ENCODE data around the gene RPS6KA5. TPM values are rescaled to one million over a fixed set of nuclear protein-coding genes. Genes with fewer than 3 reads are reported as not detected.
"Not testable (repeated sequence)": the region's sequence is repeated elsewhere in the genome, so short reads cannot be mapped to it uniquely, and the experiment has no call there.

RPS6KA5 gene
- total RNA-seq: 10 to 100 TPM; 18.8 to 19.3 TPM

- Mint-ChIP-seq H3K27ac (peak within 1 kb of the TSS; percentile 61), H3K9me3 (no peaks in the 10 kb centered on the region), H3K36me3 (peaks cover 20% of the 10 kb centered on the region), H3K27me3 (no peaks in the 10 kb centered on the region), H3K4me1 (ENCODE audit: low read depth) (peaks cover 57% of the 10 kb centered on the region), H3K4me3 (peak within 1 kb of the TSS; percentile 87)
- intact Hi-C loops (cut with micrococcal nuclease): loop anchor here (1.0 to 5.0 kb wide), 11 partner anchors 38 to 678 kb away; partner anchors contain the start of genes CALM1 and CCDC88C
- ChIA-PET POLR2A (interaction anchor here (0.5 to 9.9 kb wide), 14 partner anchors 18 to 679 kb away, joined by 3 to 116 read pairs (median 4); partner anchors contain the start of gene DGLUCY), CTCF (interaction anchor here (0.5 to 4.3 kb wide), 11 partner anchors 18 to 183 kb away, joined by 3 to 29 read pairs (median 4); partner anchors contain the start of gene DGLUCY)
- peak; percentile 100 for DNase-seq
These were observed at the start of gene RPS6KA5 for GRCh38 chr14:91060351-91061055. Gene RPS6KA5, minus strand, starts transcription at chr14:91060641. Its CDS starts 207 bp downstream, at chr14:91060434.

GRCh38 chr14:91108941-91109611 is 48.6 kb upstream of the RPS6KA5 start:
- POLR2A ChIA-PET: no interaction called here
- Mint-ChIP-seq H3K36me3 (no peaks in the 10 kb centered on the region), H3K4me1 (ENCODE audit: low read depth) (peaks cover 54% of the 10 kb centered on the region), H3K27me3 (no peaks in the 10 kb centered on the region), H3K27ac (peak overlapping the region; percentile 95), H3K4me3 (peak overlapping the region; percentile 42), H3K9me3 (no peaks in the 10 kb centered on the region)
- CTCF ChIA-PET: no interaction called here
- intact Hi-C loops (cut with micrococcal nuclease): no loop called here
- DNase-seq: peak; percentile 65

GRCh38 chr14:91103116-91103515 is 42.7 kb upstream of the RPS6KA5 start:
- ChIA-PET POLR2A (no interaction called here), CTCF (no interaction called here)
- DNase-seq: no peak
- Mint-ChIP-seq H3K27ac (no peak overlapping the region), H3K27me3 (no peaks in the 10 kb centered on the region), H3K4me3 (no peak overlapping the region), H3K9me3 (no peaks in the 10 kb centered on the region), H3K4me1 (ENCODE audit: low read depth) (peaks cover 25% of the 10 kb centered on the region), H3K36me3 (no peaks in the 10 kb centered on the region)
- intact Hi-C loops (cut with micrococcal nuclease): no loop called here

DNA sequence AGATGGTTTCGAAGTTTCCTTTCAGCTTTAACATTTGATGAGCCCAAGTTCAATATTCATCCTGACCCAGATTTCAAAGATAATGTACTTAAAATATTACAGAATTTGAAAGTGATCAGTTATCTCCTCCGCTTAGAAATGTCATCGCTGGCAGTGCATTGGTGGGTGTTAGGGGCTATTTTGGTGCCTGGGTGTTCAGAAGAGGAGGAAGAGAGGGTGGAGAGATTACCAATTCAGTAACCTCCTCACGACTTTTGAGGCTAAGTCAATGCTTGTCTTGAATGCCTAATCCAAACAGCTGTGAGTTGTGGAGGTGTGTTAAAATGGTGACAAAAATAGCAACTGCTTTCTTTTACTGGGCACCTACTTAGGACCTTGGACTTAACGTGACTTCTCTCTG is 39.7 kb upstream of the RPS6KA5 start:
- intact Hi-C loops (cut with micrococcal nuclease): no loop called here
- no peaks in the 10 kb centered on the region for H3K9me3 Mint-ChIP-seq
- ChIA-PET CTCF (interaction anchor here (1.4 to 1.8 kb wide), 2 partner anchors 16 to 197 kb away, joined by 4 read pairs; no protein-coding TSS in a partner anchor), POLR2A (interaction anchor here (1.1 to 2.3 kb wide), 3 partner anchors 14 to 130 kb away, joined by 3 to 11 read pairs (median 5); partner anchors contain the start of gene DGLUCY)
- peak; percentile 42 for DNase-seq
- no peaks in the 10 kb centered on the region for H3K36me3 Mint-ChIP-seq
- H3K4me3 Mint-ChIP-seq: no peak overlapping the region
- H3K4me1 Mint-ChIP-seq (ENCODE audit: low read depth): peaks cover 18% of the 10 kb centered on the region
- H3K27ac Mint-ChIP-seq: peak overlapping the region; percentile 43
- H3K27me3 Mint-ChIP-seq: no peaks in the 10 kb centered on the region

DNA sequence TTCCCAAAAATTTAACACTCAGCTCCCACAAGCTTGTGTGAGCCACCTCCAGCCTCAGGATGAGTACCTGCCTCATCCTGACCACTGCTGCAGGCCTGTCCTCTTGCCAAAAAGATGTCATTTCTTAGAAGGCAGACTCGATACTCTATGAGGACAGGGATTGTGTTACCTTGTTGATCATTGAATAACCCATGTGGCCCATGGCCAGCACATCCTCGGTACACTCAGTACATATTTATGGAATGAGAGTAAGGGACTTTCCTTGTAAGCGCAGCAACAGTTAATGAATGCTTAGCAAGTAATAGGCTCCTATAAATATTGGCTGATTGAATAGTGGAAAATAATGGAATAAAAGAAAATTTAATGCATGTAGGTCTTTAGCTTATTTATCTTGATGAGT is 38.1 kb upstream of the RPS6KA5 start:
- intact Hi-C loops (cut with micrococcal nuclease): no loop called here
- Mint-ChIP-seq H3K27me3 (no peaks in the 10 kb centered on the region), H3K4me1 (ENCODE audit: low read depth) (peaks cover 18% of the 10 kb centered on the region), H3K9me3 (no peaks in the 10 kb centered on the region), H3K27ac (no peak overlapping the region), H3K4me3 (no peak overlapping the region), H3K36me3 (no peaks in the 10 kb centered on the region)
- ChIA-PET POLR2A (interaction anchor here (1.0 to 1.3 kb wide), 3 partner anchors 17 to 38 kb away, joined by 3 to 4 read pairs (median 4); partner anchors contain the start of gene RPS6KA5), CTCF (interaction anchor here (1.8 to 1.9 kb wide), 2 partner anchors 74 to 196 kb away, joined by 4 to 10 read pairs; no protein-coding TSS in a partner anchor)
- no peak for DNase-seq

- H3K36me3 Mint-ChIP-seq; H3K4me3 Mint-ChIP-seq; intact Hi-C loops (cut with micrococcal nuclease); H3K27me3 Mint-ChIP-seq; DNase-seq; POLR2A ChIA-PET; H3K27ac Mint-ChIP-seq; H3K9me3 Mint-ChIP-seq: not testable (repeated sequence)
- CTCF ChIA-PET: interaction anchor here (1.9 kb wide), 1 partner anchor 75 kb away, joined by 10 read pairs; no protein-coding TSS in a partner anchor
- peaks cover 18% of the 10 kb centered on the region for H3K4me1 Mint-ChIP-seq (ENCODE audit: low read depth)
These were observed 37.2 kb upstream of the RPS6KA5 start for GRCh38 chr14:91097657-91098056.

GRCh38 chr14:91095178-91095577 is 34.7 kb upstream of the RPS6KA5 start:
- intact Hi-C loops (cut with micrococcal nuclease): no loop called here
- CTCF ChIA-PET: interaction anchor here (0.7 kb wide), 1 partner anchor 389 kb away, joined by 4 read pairs; no protein-coding TSS in a partner anchor
- POLR2A ChIA-PET: no interaction called here
- Mint-ChIP-seq H3K4me1 (ENCODE audit: low read depth) (peaks cover 20% of the 10 kb centered on the region), H3K36me3 (no peaks in the 10 kb centered on the region), H3K27ac (no peak overlapping the region), H3K9me3 (no peaks in the 10 kb centered on the region), H3K4me3 (no peak overlapping the region), H3K27me3 (no peaks in the 10 kb centered on the region)
- no peak for DNase-seq

- Mint-ChIP-seq H3K4me3 (no peak overlapping the region), H3K9me3 (no peaks in the 10 kb centered on the region), H3K27me3 (no peaks in the 10 kb centered on the region), H3K27ac (no peak overlapping the region), H3K36me3 (no peaks in the 10 kb centered on the region), H3K4me1 (ENCODE audit: low read depth) (peaks cover 16% of the 10 kb centered on the region)
- intact Hi-C loops (cut with micrococcal nuclease): no loop called here
- ChIA-PET POLR2A (no interaction called here), CTCF (interaction anchor here (0.7 kb wide), 1 partner anchor 390 kb away, joined by 4 read pairs; no protein-coding TSS in a partner anchor)
- DNase-seq: no peak
These were observed 34.3 kb upstream of the RPS6KA5 start for GRCh38 chr14:91094772-91095171.

DNA sequence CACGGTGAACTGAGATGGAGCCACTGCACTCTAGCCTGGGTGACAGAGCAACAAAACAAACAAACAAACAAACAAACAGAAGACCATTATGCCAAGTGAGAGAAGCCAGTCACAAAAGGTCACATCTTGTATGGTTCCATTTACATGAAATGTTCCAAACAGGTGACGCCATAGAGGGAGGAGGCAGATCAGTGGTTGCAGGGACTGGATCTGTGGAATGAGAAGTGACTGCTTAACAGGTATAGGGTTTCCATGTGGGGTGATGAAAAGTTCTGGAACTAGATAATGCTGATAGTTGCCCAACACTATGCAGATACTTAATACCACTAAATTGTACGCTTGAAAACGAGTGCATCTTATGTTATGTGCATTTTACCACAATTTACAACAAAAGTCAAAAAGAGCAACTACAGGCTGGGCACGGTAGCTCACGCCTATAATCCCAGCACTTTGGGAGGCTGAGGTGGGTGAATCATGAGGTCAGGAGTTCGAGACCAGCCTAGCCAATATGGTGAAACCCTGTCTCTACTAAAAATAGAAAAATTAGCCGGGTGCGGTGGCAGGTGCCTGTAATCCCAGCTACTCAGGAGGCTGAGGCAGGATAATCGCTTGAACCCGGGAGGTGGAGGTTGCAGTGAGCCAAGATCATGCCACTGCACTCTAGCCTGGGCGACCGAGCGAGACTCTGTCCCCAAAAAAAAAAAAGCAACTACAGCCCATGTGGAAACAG is 33.5 kb upstream of the RPS6KA5 start:
- H3K27ac Mint-ChIP-seq; H3K9me3 Mint-ChIP-seq; POLR2A ChIA-PET; CTCF ChIA-PET; H3K4me3 Mint-ChIP-seq; H3K36me3 Mint-ChIP-seq; intact Hi-C loops (cut with micrococcal nuclease); DNase-seq; H3K27me3 Mint-ChIP-seq: not testable (repeated sequence)
- H3K4me1 Mint-ChIP-seq (ENCODE audit: low read depth): peaks cover 11% of the 10 kb centered on the region

- intact Hi-C loops (cut with micrococcal nuclease): no loop called here
- no peaks in the 10 kb centered on the region for H3K36me3 Mint-ChIP-seq
- no peak overlapping the region for H3K27ac Mint-ChIP-seq
- no peaks in the 10 kb centered on the region for H3K9me3 Mint-ChIP-seq
- peaks cover 11% of the 10 kb centered on the region for H3K4me1 Mint-ChIP-seq (ENCODE audit: low read depth)
- no peak overlapping the region for H3K4me3 Mint-ChIP-seq
- H3K27me3 Mint-ChIP-seq: no peaks in the 10 kb centered on the region
- ChIA-PET POLR2A (no interaction called here), CTCF (no interaction called here)
- no peak for DNase-seq
These were observed 31.6 kb upstream of the RPS6KA5 start for GRCh38 chr14:91092073-91092472.

- Mint-ChIP-seq H3K36me3 (no peaks in the 10 kb centered on the region), H3K9me3 (no peaks in the 10 kb centered on the region), H3K27me3 (no peaks in the 10 kb centered on the region), H3K4me3 (no peak overlapping the region), H3K4me1 (ENCODE audit: low read depth) (peaks cover 11% of the 10 kb centered on the region), H3K27ac (no peak overlapping the region)
- intact Hi-C loops (cut with micrococcal nuclease): no loop called here
- no peak for DNase-seq
- ChIA-PET CTCF (no interaction called here), POLR2A (no interaction called here)
These were observed 30.3 kb upstream of the RPS6KA5 start for GRCh38 chr14:91090743-91091142.
